GM23338 (cell line): Measurements from ENCODE around the gene SEZ6L. TPM values are rescaled to one million over a fixed set of nuclear protein-coding genes. Genes with fewer than 3 reads are reported as not detected.

ENCODE experiments used
- ATAC-seq: fragments of 200-7000 bp; cut with Tn5 transposase; 3 replicates; pipeline ENCODE4 v1.9.1; 2020
- DNase-seq: peaks from one replicate; pipeline ENCODE4 v3.0.0-alpha.2; 2015; ENCODE audit warnings: low spot score
- H2AFZ ChIP-seq: fragments of 200-600 bp; sonication (generic); 2 replicates; pipeline ENCODE4 v1.8.0; 2016; ENCODE audit warnings: antibody characterized with exemption, mild to moderate bottlenecking, moderate library complexity
- H3F3A ChIP-seq: fragments of 200-600 bp; sonication (generic); replicated peaks from 2 replicates; pipeline ENCODE4 v1.8.0; 2017; ENCODE audit warnings: antibody characterized with exemption, mixed run types, low read depth
- H3K27ac ChIP-seq: fragments of 200-600 bp; sonication (generic); 2 replicates; pipeline ENCODE4 v1.6.1; 2016; ENCODE audit warnings: low read depth
- H3K27me3 ChIP-seq: fragments of 200-600 bp; sonication (generic); 2 replicates; pipeline ENCODE4 v1.8.0; 2016; ENCODE audit warnings: mild to moderate bottlenecking, mixed run types, moderate library complexity; ENCODE audit not compliant: insufficient read depth
- H3K36me3 ChIP-seq: fragments of 200-600 bp; sonication (generic); 2 replicates; pipeline ENCODE4 v1.8.0; 2016; ENCODE audit warnings: mild to moderate bottlenecking; ENCODE audit not compliant: insufficient read depth
- H3K4me1 ChIP-seq: fragments of 200-600 bp; sonication (generic); 2 replicates; pipeline ENCODE4 v1.8.0; 2016; ENCODE audit warnings: mild to moderate bottlenecking, moderate library complexity; ENCODE audit not compliant: insufficient read depth
- H3K4me2 ChIP-seq: fragments of 200-600 bp; sonication (generic); 2 replicates; pipeline ENCODE4 v1.7.1; 2017; ENCODE audit warnings: mixed run types
- H3K4me3 ChIP-seq: fragments of 200-600 bp; sonication (generic); 2 replicates; pipeline ENCODE4 v1.6.1; 2016; ENCODE audit warnings: mixed run types
- H3K79me2 ChIP-seq: fragments of 200-600 bp; sonication (generic); replicated peaks from 2 replicates; pipeline ENCODE4 v1.8.0; 2017; ENCODE audit warnings: mild to moderate bottlenecking; ENCODE audit not compliant: insufficient read depth
- H3K9me2 ChIP-seq: fragments of 200-600 bp; sonication (generic); 2 replicates; pipeline ENCODE4 v1.8.0; 2017; ENCODE audit not compliant: insufficient read depth
- H4K20me1 ChIP-seq: fragments of 200-600 bp; sonication (generic); replicated peaks from 2 replicates; pipeline ENCODE4 v1.8.0; 2017; ENCODE audit warnings: mild to moderate bottlenecking; ENCODE audit not compliant: insufficient read depth
- H3K27ac Mint-ChIP-seq: 2 replicates; pipeline ENCODE4 v1.8.0; 2020; ENCODE audit warnings: inconsistent platforms, mild to moderate bottlenecking, moderate library complexity, mixed read lengths
- H3K27me3 Mint-ChIP-seq: 3 replicates; pipeline ENCODE4 v1.8.0; 2022; ENCODE audit warnings: low read depth, mild to moderate bottlenecking, moderate library complexity, mixed read lengths, inconsistent platforms; ENCODE audit not compliant: insufficient read depth, poor library complexity
- H3K36me3 Mint-ChIP-seq: 3 replicates; pipeline ENCODE4 v1.8.0; 2021; ENCODE audit warnings: low read depth, mild to moderate bottlenecking, inconsistent platforms, moderate library complexity, mixed read lengths
- H3K4me1 Mint-ChIP-seq: 3 replicates; pipeline ENCODE4 v1.8.0; 2020; ENCODE audit warnings: mild to moderate bottlenecking, inconsistent platforms, mixed read lengths
- H3K4me3 Mint-ChIP-seq: 3 replicates; pipeline ENCODE4 v1.8.0; 2021; ENCODE audit warnings: moderate library complexity, mild to moderate bottlenecking, inconsistent platforms, mixed read lengths
- H3K9me3 Mint-ChIP-seq: 3 replicates; pipeline ENCODE4 v1.8.0; 2020; ENCODE audit warnings: moderate library complexity, mild to moderate bottlenecking, inconsistent platforms, mixed read lengths
- CREB1 ChIP-seq: fragments of 250-450 bp; sonication (Bioruptor Pico); IDR thresholded peaks from 2 replicates; pipeline ENCODE4 v1.5.0; 2020; ENCODE audit warnings: low read depth, mild to moderate bottlenecking, moderate library complexity
- EZH2 ChIP-seq: fragments of 200-600 bp; sonication (generic); IDR thresholded peaks from one replicate; pipeline ENCODE4 v1.8.0; 2017; ENCODE audit warnings: antibody characterized with exemption, mild to moderate bottlenecking, low read depth; ENCODE audit not compliant: unreplicated experiment
- STAT1 ChIP-seq: IDR thresholded peaks from one replicate; pipeline ENCODE4 v1.6.1; 2016; ENCODE audit warnings: antibody characterized with exemption; ENCODE audit not compliant: unreplicated experiment
- ZNF331 ChIP-seq: fragments of 250-450 bp; sonication (Bioruptor Pico); IDR thresholded peaks from 2 replicates; pipeline ENCODE4 v1.5.0; 2020; ENCODE audit warnings: low read depth, mild to moderate bottlenecking, moderate library complexity
- polyA plus RNA-seq: library from polyadenylated mRNA; unstranded; fragments of >200 nt; fragmentation: Nextera tagmentation; extraction: Ambion mirVana; gene quantifications from 2 replicates; pipeline ENCODE4 v1.2.1, GENCODE V29; 2016
- total RNA-seq: library from RNA; depleted of rRNA; stranded (reverse); fragments of >200 nt; shearing (Covaris generic); gene quantifications from 2 replicates; pipeline ENCODE4 v1.2.3, GENCODE V29; 2014
- TF ChIP-seq, protein P1 (sequence below): IDR thresholded peaks from one replicate; pipeline ENCODE4 v1.6.1; 2018; ENCODE audit warnings: antibody characterized with exemption; ENCODE audit not compliant: unreplicated experiment
- TF ChIP-seq, protein P2 (sequence below): fragments of 250-450 bp; sonication (Bioruptor Pico); IDR thresholded peaks from 2 replicates; pipeline ENCODE4 v1.5.0; 2020; ENCODE audit warnings: mild to moderate bottlenecking, moderate library complexity

Gene SEZ6L
- total and polyA plus RNA-seq, 2 experiments from 2014 or later = 0.13 to 0.24 TPM

DNA sequence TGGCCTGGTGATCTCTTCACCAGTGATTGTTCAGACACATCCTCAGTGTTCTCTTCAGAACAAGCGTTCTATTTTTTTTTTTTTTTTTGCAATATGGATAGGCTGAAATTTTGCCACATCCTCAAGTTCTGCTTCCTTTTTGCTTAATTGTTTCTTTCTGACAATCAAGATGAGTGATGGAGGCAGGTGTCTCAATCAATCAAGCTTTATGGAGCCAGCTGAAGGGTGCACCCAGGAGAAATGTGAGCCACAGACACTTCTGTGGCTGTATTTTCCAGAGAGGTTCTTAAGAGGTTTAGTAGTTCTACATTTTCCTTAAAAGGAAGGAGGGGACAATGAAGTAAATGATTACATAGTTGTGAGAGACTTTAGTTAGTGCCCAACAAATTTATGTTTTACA, 215.9 kb downstream of the SEZ6L start (continued):
- TF ChIP-seq, protein P1, sequence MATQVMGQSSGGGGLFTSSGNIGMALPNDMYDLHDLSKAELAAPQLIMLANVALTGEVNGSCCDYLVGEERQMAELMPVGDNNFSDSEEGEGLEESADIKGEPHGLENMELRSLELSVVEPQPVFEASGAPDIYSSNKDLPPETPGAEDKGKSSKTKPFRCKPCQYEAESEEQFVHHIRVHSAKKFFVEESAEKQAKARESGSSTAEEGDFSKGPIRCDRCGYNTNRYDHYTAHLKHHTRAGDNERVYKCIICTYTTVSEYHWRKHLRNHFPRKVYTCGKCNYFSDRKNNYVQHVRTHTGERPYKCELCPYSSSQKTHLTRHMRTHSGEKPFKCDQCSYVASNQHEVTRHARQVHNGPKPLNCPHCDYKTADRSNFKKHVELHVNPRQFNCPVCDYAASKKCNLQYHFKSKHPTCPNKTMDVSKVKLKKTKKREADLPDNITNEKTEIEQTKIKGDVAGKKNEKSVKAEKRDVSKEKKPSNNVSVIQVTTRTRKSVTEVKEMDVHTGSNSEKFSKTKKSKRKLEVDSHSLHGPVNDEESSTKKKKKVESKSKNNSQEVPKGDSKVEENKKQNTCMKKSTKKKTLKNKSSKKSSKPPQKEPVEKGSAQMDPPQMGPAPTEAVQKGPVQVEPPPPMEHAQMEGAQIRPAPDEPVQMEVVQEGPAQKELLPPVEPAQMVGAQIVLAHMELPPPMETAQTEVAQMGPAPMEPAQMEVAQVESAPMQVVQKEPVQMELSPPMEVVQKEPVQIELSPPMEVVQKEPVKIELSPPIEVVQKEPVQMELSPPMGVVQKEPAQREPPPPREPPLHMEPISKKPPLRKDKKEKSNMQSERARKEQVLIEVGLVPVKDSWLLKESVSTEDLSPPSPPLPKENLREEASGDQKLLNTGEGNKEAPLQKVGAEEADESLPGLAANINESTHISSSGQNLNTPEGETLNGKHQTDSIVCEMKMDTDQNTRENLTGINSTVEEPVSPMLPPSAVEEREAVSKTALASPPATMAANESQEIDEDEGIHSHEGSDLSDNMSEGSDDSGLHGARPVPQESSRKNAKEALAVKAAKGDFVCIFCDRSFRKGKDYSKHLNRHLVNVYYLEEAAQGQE = no peak
- TF ChIP-seq ZNF331 (CRISPR knock-in tag) (no peak), EZH2 (no peak)

DNA sequence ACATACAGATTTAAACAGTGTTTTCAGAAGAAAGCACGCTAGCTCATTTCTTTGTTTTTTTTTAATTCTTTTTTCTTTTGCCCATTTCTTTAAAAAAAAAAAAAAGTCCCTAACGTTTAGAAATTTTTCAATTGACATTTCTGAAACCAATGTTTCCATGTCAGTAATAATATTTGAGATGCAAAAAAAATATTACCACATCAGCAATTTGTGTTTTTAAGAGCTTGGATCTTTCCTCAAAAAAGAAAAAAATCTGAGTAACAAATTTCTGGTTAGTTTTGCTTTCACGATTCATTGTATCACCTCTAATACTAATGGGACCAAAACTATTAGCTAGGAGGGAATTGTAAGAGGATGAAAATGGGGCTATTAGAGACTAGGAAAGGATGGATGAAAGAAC, 219.9 kb downstream of the SEZ6L start:
- peaks cover 3% of the 10 kb centered on the region for H3K27me3 Mint-ChIP-seq
- TF ChIP-seq CREB1 (CRISPR knock-in tag) = no peak
- H3K27me3 ChIP-seq = no peaks in the 10 kb centered on the region

DNA sequence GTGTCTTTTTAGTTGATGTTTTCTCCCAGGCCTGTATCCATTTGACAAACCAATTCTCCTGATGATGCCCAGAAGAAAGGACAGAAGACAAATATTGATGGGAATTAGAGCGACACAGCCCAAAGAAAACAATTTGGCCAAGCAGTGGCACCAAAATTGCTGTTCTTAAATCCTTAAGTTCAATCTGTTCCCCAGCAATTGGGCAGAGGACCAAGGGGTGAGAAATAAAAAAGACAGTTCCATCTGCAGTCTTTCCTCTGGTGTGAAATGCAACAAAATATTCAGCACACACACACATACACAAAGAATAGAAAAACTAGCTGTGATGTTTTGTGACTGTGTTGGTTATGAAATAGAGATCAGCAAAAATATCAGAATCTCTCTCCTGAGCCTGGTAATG, 221.8 kb downstream of the SEZ6L start:
- Histone ChIP-seq H4K20me1 (no peaks in the 10 kb centered on the region), H3K27ac (no peak overlapping the region; the same call in 1 of the 2 replicates), H3K79me2 (no peaks in the 10 kb centered on the region), H2AFZ (peak overlapping the region; percentile 29; the same call in 1 of the 2 replicates), H3K4me3 (no peak overlapping the region), H3F3A (no peaks in the 10 kb centered on the region), H3K4me1 (no peaks in the 10 kb centered on the region; the same call in 1 of the 2 replicates), H3K4me2 (no peak overlapping the region), H3K36me3 (no peaks in the 10 kb centered on the region), H3K9me2 (0 out of 2 replicates have a peak, but pooled peaks cover 7% of the 10 kb centered on the region), H3K27me3 (no peaks in the 10 kb centered on the region)
- peaks cover 14% of the 10 kb centered on the region for H3K4me1 Mint-ChIP-seq
- no peaks in the 10 kb centered on the region; the same call in 2 of the 3 replicates for H3K9me3 Mint-ChIP-seq
- peaks cover 6% of the 10 kb centered on the region for H3K27me3 Mint-ChIP-seq
- no peak for ATAC-seq
- H3K4me3 Mint-ChIP-seq = no peak overlapping the region
- DNase-seq = no peak
- H3K27ac Mint-ChIP-seq = no peak overlapping the region
- no peaks in the 10 kb centered on the region for H3K36me3 Mint-ChIP-seq
- TF ChIP-seq, protein P1 = no peak
- TF ChIP-seq, protein P2, sequence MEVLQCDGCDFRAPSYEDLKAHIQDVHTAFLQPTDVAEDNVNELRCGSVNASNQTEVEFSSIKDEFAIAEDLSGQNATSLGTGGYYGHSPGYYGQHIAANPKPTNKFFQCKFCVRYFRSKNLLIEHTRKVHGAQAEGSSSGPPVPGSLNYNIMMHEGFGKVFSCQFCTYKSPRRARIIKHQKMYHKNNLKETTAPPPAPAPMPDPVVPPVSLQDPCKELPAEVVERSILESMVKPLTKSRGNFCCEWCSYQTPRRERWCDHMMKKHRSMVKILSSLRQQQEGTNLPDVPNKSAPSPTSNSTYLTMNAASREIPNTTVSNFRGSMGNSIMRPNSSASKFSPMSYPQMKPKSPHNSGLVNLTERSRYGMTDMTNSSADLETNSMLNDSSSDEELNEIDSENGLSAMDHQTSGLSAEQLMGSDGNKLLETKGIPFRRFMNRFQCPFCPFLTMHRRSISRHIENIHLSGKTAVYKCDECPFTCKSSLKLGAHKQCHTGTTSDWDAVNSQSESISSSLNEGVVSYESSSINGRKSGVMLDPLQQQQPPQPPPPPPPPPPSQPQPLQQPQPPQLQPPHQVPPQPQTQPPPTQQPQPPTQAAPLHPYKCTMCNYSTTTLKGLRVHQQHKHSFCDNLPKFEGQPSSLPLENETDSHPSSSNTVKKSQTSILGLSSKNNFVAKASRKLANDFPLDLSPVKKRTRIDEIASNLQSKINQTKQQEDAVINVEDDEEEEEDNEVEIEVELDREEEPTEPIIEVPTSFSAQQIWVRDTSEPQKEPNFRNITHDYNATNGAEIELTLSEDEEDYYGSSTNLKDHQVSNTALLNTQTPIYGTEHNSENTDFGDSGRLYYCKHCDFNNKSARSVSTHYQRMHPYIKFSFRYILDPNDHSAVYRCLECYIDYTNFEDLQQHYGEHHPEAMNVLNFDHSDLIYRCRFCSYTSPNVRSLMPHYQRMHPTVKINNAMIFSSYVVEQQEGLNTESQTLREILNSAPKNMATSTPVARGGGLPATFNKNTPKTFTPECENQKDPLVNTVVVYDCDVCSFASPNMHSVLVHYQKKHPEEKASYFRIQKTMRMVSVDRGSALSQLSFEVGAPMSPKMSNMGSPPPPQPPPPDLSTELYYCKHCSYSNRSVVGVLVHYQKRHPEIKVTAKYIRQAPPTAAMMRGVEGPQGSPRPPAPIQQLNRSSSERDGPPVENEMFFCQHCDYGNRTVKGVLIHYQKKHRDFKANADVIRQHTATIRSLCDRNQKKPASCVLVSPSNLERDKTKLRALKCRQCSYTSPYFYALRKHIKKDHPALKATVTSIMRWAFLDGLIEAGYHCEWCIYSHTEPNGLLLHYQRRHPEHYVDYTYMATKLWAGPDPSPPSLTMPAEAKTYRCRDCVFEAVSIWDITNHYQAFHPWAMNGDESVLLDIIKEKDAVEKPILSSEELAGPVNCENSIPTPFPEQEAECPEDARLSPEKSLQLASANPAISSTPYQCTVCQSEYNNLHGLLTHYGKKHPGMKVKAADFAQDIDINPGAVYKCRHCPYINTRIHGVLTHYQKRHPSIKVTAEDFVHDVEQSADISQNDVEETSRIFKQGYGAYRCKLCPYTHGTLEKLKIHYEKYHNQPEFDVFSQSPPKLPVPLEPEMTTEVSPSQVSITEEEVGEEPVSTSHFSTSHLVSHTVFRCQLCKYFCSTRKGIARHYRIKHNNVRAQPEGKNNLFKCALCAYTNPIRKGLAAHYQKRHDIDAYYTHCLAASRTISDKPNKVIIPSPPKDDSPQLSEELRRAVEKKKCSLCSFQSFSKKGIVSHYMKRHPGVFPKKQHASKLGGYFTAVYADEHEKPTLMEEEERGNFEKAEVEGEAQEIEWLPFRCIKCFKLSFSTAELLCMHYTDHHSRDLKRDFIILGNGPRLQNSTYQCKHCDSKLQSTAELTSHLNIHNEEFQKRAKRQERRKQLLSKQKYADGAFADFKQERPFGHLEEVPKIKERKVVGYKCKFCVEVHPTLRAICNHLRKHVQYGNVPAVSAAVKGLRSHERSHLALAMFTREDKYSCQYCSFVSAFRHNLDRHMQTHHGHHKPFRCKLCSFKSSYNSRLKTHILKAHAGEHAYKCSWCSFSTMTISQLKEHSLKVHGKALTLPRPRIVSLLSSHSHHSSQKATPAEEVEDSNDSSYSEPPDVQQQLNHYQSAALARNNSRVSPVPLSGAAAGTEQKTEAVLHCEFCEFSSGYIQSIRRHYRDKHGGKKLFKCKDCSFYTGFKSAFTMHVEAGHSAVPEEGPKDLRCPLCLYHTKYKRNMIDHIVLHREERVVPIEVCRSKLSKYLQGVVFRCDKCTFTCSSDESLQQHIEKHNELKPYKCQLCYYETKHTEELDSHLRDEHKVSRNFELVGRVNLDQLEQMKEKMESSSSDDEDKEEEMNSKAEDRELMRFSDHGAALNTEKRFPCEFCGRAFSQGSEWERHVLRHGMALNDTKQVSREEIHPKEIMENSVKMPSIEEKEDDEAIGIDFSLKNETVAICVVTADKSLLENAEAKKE (CRISPR knock-in tag) = no peak
- no peak for TF ChIP-seq STAT1

More for the DNA sequence above, 219.9 kb downstream of the SEZ6L start:
- H3K4me1 ChIP-seq = peaks cover 7% of the 10 kb centered on the region; the same call in 1 of the 2 replicates
- Mint-ChIP-seq H3K27ac (no peak overlapping the region), H3K4me1 (peaks cover 13% of the 10 kb centered on the region), H3K4me3 (no peak overlapping the region), H3K9me3 (no peaks in the 10 kb centered on the region; the same call in 2 of the 3 replicates), H3K36me3 (no peaks in the 10 kb centered on the region)
- H4K20me1 ChIP-seq = no peaks in the 10 kb centered on the region
- no peak overlapping the region for H3K4me2 ChIP-seq
- no peaks in the 10 kb centered on the region for H3F3A ChIP-seq
- no peak for ATAC-seq
- no peak overlapping the region for H3K27ac ChIP-seq
- no peaks in the 10 kb centered on the region for H3K36me3 ChIP-seq
- H3K4me3 ChIP-seq = no peak overlapping the region
- H3K79me2 ChIP-seq = no peaks in the 10 kb centered on the region
- no peak overlapping the region for H2AFZ ChIP-seq
- 0 out of 2 replicates have a peak, but pooled peaks cover 7% of the 10 kb centered on the region for H3K9me2 ChIP-seq
- no peak for DNase-seq
